HG03045 (cell line): ENCODE data around the gene S100A10.

Experiments used
- ATAC-seq: cut with Tn5 transposase; IDR thresholded peaks from one replicate; pipeline ENCODE4 v1.9.1; 2021; ENCODE audit warnings: mild to moderate bottlenecking, moderate library complexity; ENCODE audit not compliant: unreplicated experiment

S100A10 gene

GRCh38 chr1:151966061-151966460 is 27.6 kb downstream of the S100A10 start:
- ATAC-seq = no peak

- ATAC-seq = no peak
Measured at GRCh38 chr1:151964510-151964909, 29.1 kb downstream of the S100A10 start.

GRCh38 chr1:151963288-151963687 is 30.4 kb downstream of the S100A10 start:
- ATAC-seq = no peak

GRCh38 chr1:151961833-151962232 is 31.8 kb downstream of the S100A10 start:
- ATAC-seq = no peak

- no peak for ATAC-seq
Measured at GRCh38 chr1:151960780-151961513, 32.7 kb downstream of the S100A10 start.

GRCh38 chr1:151958959-151959358 is 34.7 kb downstream of the S100A10 start:
- no peak for ATAC-seq

- no peak for ATAC-seq
Measured at GRCh38 chr1:151956957-151957497, 36.6 kb downstream of the S100A10 start.

GRCh38 chr1:151953409-151954094 is 40.1 kb downstream of the S100A10 start:
- ATAC-seq = no peak

GRCh38 chr1:151952811-151953210 is 40.8 kb downstream of the S100A10 start:
- no peak for ATAC-seq

- ATAC-seq = no peak
Measured at GRCh38 chr1:151949371-151950193, 44.1 kb downstream of the S100A10 start.

- no peak for ATAC-seq
Measured at GRCh38 chr1:151948506-151948905, 45.2 kb downstream of the S100A10 start.

- ATAC-seq = no peak
Measured at GRCh38 chr1:151947140-151947539, 46.5 kb downstream of the S100A10 start.

- no peak for ATAC-seq
Measured at GRCh38 chr1:151945725-151946722, 47.6 kb downstream of the S100A10 start.

GRCh38 chr1:151944857-151945575 is 48.6 kb downstream of the S100A10 start:
- ATAC-seq = no peak

- no peak for ATAC-seq
Measured at GRCh38 chr1:151944126-151944856, 49.4 kb downstream of the S100A10 start.

- no peak for ATAC-seq
Measured at GRCh38 chr1:151943591-151943990, 50.1 kb downstream of the S100A10 start.

GRCh38 chr1:151942882-151943281 is 50.8 kb downstream of the S100A10 start:
- ATAC-seq = no peak

- no peak for ATAC-seq
Measured at GRCh38 chr1:151940541-151940940, 53.1 kb downstream of the S100A10 start.

GRCh38 chr1:151939779-151940178 is 53.9 kb downstream of the S100A10 start:
- ATAC-seq = no peak
